Left ventricle myocardium inferior (tissue), 1 donor: ENCODE results near the gene FAF2. TPM values are rescaled to one million over a fixed set of nuclear protein-coding genes. Genes with fewer than 3 reads are reported as not detected.
"Not testable (repeated sequence)": the region's sequence is repeated elsewhere in the genome, so short reads cannot be mapped to it uniquely, and the experiment has no call there.

Experiments
- DNase-seq: peaks from one replicate; pipeline ENCODE4 v3.0.0-alpha.2; 2020
- H3K27ac ChIP-seq: fragments of 200-600 bp; replicated peaks from 2 replicates; pipeline ENCODE4 v1.8.0; 2021
- H3K27me3 ChIP-seq: fragments of 200-600 bp; 2 replicates; pipeline ENCODE4 v1.8.0; 2021; ENCODE audit warnings: low read depth
- H3K36me3 ChIP-seq: fragments of 200-600 bp; 2 replicates; pipeline ENCODE4 v1.8.0; 2021
- H3K4me1 ChIP-seq: fragments of 200-600 bp; 2 replicates; pipeline ENCODE4 v1.8.0; 2021
- H3K4me3 ChIP-seq: fragments of 200-600 bp; 2 replicates; pipeline ENCODE4 v1.8.0; 2021; ENCODE audit warnings: mild to moderate bottlenecking, moderate library complexity
- H3K9me3 ChIP-seq: fragments of 200-600 bp; replicated peaks from 2 replicates; pipeline ENCODE4 v1.8.0; 2021
- intact Hi-C: fragments of 100-400 bp; cut with micrococcal nuclease; formaldehyde crosslinking; loops from one replicate; pipeline ENCODE4 v1.11.0; 2022
- total RNA-seq: library from RNA; stranded (reverse); fragmentation: NEBNext Ultra II Directional; extraction: Animal tissue kit (Norgen Biotek cat#: 25700); gene quantifications from one replicate; pipeline ENCODE4 v1.2.1, GENCODE V29; 2021
- TF ChIP-seq, protein P1 (sequence below): fragments of 200-600 bp; IDR thresholded peaks from 2 replicates; pipeline ENCODE4 v1.8.0; 2021; ENCODE audit warnings: antibody characterized with exemption, mild to moderate bottlenecking, borderline replicate concordance
- donor health status: DM: no; HTN: yes; CAD: no; lungs with severe emphysema.

The FAF2 gene
- total RNA-seq, 1 donor from 2014 or later: 13.0 TPM

DNA sequence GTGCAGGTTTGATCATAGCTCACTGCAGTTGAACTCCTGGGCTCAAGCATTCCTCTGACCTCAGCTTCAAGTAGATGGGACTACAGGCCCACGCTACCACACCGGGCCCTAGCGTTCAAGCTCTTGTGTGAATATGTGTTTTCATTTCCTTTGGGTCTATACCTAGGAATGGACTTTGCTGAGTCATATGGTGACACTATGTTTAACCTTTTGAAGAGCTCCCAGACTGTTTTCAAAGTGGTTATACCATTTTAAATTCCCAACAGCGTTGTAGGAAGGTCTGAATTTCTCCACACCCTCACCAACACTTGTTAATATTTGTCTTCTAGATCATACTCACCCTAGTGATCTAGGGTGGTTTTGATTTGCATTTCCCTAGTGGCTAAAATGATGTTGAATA, 33.5 kb downstream of the FAF2 start:
- peaks cover 38% of the 10 kb centered on the region for H3K36me3 ChIP-seq

DNA sequence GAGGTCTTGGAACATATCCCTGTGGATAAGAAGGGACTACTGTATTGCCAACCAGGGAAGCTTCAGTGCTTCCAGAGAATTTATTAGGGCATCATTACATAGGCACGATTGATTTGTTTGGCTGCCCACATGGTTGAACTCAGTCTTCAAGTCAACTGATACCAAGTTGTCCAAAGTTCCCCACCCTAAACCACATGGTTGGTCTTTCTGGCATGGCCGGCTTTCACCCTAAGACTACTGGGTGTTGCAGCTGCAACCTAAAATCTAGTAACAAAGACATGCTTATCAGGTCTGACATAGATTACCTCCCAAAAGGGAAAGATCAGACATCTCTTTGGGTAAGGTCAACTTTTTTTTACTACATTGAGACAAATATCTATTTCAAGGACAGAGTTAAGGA, 37.0 kb downstream of the FAF2 start:
- Histone ChIP-seq H3K27ac (no peak overlapping the region), H3K36me3 (peaks cover 59% of the 10 kb centered on the region), H3K4me3 (no peak overlapping the region), H3K4me1 (peaks cover 22% of the 10 kb centered on the region), H3K9me3 (no peaks in the 10 kb centered on the region), H3K27me3 (no peaks in the 10 kb centered on the region)
- TF ChIP-seq, protein P1, sequence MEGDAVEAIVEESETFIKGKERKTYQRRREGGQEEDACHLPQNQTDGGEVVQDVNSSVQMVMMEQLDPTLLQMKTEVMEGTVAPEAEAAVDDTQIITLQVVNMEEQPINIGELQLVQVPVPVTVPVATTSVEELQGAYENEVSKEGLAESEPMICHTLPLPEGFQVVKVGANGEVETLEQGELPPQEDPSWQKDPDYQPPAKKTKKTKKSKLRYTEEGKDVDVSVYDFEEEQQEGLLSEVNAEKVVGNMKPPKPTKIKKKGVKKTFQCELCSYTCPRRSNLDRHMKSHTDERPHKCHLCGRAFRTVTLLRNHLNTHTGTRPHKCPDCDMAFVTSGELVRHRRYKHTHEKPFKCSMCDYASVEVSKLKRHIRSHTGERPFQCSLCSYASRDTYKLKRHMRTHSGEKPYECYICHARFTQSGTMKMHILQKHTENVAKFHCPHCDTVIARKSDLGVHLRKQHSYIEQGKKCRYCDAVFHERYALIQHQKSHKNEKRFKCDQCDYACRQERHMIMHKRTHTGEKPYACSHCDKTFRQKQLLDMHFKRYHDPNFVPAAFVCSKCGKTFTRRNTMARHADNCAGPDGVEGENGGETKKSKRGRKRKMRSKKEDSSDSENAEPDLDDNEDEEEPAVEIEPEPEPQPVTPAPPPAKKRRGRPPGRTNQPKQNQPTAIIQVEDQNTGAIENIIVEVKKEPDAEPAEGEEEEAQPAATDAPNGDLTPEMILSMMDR: no peak
- intact Hi-C loops: no loop called here
- no peak for DNase-seq

More for the DNA sequence above, 33.5 kb downstream of the FAF2 start:
- H3K4me1 ChIP-seq: peaks cover 15% of the 10 kb centered on the region
- no peaks in the 10 kb centered on the region for H3K9me3 ChIP-seq
- H3K4me3 ChIP-seq: no peak overlapping the region
- intact Hi-C loops: no loop called here
- no peak overlapping the region for H3K27ac ChIP-seq
- TF ChIP-seq, protein P1: no peak
- DNase-seq: no peak
- no peaks in the 10 kb centered on the region for H3K27me3 ChIP-seq

- Histone ChIP-seq H3K36me3 (peaks cover 60% of the 10 kb centered on the region), H3K9me3 (no peaks in the 10 kb centered on the region), H3K27me3 (no peaks in the 10 kb centered on the region), H3K4me1 (peaks cover 22% of the 10 kb centered on the region), H3K27ac (no peak overlapping the region), H3K4me3 (no peak overlapping the region)
- intact Hi-C loops: no loop called here
- TF ChIP-seq, protein P1: no peak
- no peak for DNase-seq
These were observed 38.1 kb downstream of the FAF2 start for GRCh38 chr5:176486189-176486757.

- DNase-seq, intact Hi-C loops, H3K27me3 ChIP-seq, H3K27ac ChIP-seq, H3K9me3 ChIP-seq, H3K4me3 ChIP-seq: not testable (repeated sequence)
- Histone ChIP-seq H3K4me1 (peaks cover 22% of the 10 kb centered on the region), H3K36me3 (peaks cover 63% of the 10 kb centered on the region)
These were observed 39.0 kb downstream of the FAF2 start for GRCh38 chr5:176487160-176487559.

GRCh38 chr5:176489077-176489476, 40.9 kb downstream of the FAF2 start:
- intact Hi-C loops: no loop called here
- Histone ChIP-seq H3K27ac (no peak overlapping the region), H3K27me3 (no peaks in the 10 kb centered on the region), H3K4me3 (no peak overlapping the region), H3K4me1 (peaks cover 22% of the 10 kb centered on the region), H3K9me3 (no peaks in the 10 kb centered on the region), H3K36me3 (peaks cover 82% of the 10 kb centered on the region)
- TF ChIP-seq, protein P1: no peak
- no peak for DNase-seq

DNA sequence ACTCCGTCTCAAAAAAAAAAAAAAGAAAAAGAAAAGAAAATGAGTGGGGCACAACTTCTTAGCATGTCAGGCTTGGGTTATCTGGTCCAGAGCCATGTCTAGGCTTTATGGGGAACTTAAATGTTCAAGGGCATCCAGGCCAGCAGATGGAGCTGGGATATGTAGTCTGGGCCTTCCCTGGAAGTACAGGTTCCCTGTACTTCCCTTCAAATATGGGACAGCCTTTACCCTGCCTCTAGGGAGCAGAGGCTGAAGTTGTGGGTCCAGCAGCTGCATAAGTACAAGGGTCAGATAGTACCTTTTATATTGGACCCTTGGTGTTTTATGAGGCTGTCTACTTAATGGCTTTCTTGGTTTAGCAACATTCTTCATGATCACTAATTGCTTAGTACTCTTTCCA, 42.1 kb downstream of the FAF2 start:
- H3K36me3 ChIP-seq: peaks cover 94% of the 10 kb centered on the region
- no peaks in the 10 kb centered on the region for H3K9me3 ChIP-seq
- H3K4me3 ChIP-seq: no peak overlapping the region
- H3K27me3 ChIP-seq: no peaks in the 10 kb centered on the region
- DNase-seq: no peak
- TF ChIP-seq, protein P1: no peak
- H3K4me1 ChIP-seq: peaks cover 17% of the 10 kb centered on the region
- H3K27ac ChIP-seq: no peak overlapping the region
- intact Hi-C loops: no loop called here
